MCF 10A (cell line): ENCODE measurements around the gene TECPR1. TPM values are rescaled to one million over a fixed set of nuclear protein-coding genes. Genes with fewer than 3 reads are reported as not detected.
"Not testable (repeated sequence)": the region's sequence is repeated elsewhere in the genome, so short reads cannot be mapped to it uniquely, and the experiment has no call there.

Source experiments
- BruUV-seq: library from RNA; stranded (reverse); fragments of 400-500 nt; replicated peaks from 2 replicates; lab custom pipeline; 2021; lab: Mats Ljungman, UMichigan
- CTCF ChIA-PET: fragments of 300-600 bp; sonication (Branson Sonifier 250); formaldehyde crosslinking; extraction: SDS; loops from one replicate; lab custom pipeline; 2021; ENCODE audit warnings: antibody characterized with exemption, inconsistent platforms; lab: Yijun Ruan, JAX
- POLR2A ChIA-PET: fragments of 300-600, 350-650 bp; sonication (Branson Sonifier 250); formaldehyde crosslinking; extraction: SDS; loops from one replicate; lab custom pipeline; 2020; ENCODE audit warnings: antibody characterized with exemption, inconsistent platforms; lab: Yijun Ruan, JAX
- DNase-seq: peaks from one replicate; pipeline ENCODE4 v3.0.0-alpha.2; 2018; ENCODE audit not compliant: unreplicated experiment
- H3K27ac Mint-ChIP-seq: one replicate; pipeline ENCODE4 v1.8.0; 2022; ENCODE audit warnings: mild to moderate bottlenecking, low read depth, mixed read lengths; ENCODE audit not compliant: unreplicated experiment
- H3K27me3 Mint-ChIP-seq: one replicate; pipeline ENCODE4 v1.8.0; 2022; ENCODE audit warnings: mixed read lengths; ENCODE audit not compliant: insufficient read depth, unreplicated experiment
- H3K36me3 Mint-ChIP-seq: one replicate; pipeline ENCODE4 v1.8.0; 2022; ENCODE audit warnings: mild to moderate bottlenecking, moderate library complexity, mixed read lengths; ENCODE audit not compliant: insufficient read depth, unreplicated experiment
- H3K4me1 Mint-ChIP-seq: one replicate; pipeline ENCODE4 v1.8.0; 2022; ENCODE audit warnings: mixed read lengths; ENCODE audit not compliant: insufficient read depth, unreplicated experiment
- H3K4me3 Mint-ChIP-seq: one replicate; pipeline ENCODE4 v1.8.0; 2022; ENCODE audit warnings: mild to moderate bottlenecking, moderate library complexity, mixed read lengths; ENCODE audit not compliant: unreplicated experiment
- H3K9me3 Mint-ChIP-seq: one replicate; pipeline ENCODE4 v1.8.0; 2022; ENCODE audit warnings: mixed read lengths; ENCODE audit not compliant: unreplicated experiment
- CTCF ChIP-seq: fragments of 200-600 bp; IDR thresholded peaks from one replicate; pipeline ENCODE4 v1.8.0; 2022; ENCODE audit warnings: antibody characterized with exemption, mild to moderate bottlenecking; ENCODE audit not compliant: unreplicated experiment
- intact Hi-C: fragments of 100-400 bp; cut with micrococcal nuclease; formaldehyde crosslinking; loops from 2 replicates; pipeline ENCODE4 v1.14.1; 2022
- total RNA-seq: library from RNA; stranded (reverse); gene quantifications from 2 replicates; pipeline ENCODE4 v1.2.3, GENCODE V29; 2022

TECPR1 gene
- total RNA-seq, 1 experiment from 2014 or later: 15.4 TPM

- no peaks in the 10 kb centered on the region for H3K27me3 Mint-ChIP-seq
- H3K9me3 Mint-ChIP-seq: no peaks in the 10 kb centered on the region
- TF ChIP-seq CTCF: no peak
- no peak overlapping the region for H3K27ac Mint-ChIP-seq
- no peak for DNase-seq
- no peaks in the 10 kb centered on the region for H3K4me1 Mint-ChIP-seq
- BruUV-seq: no TSS peak
- H3K36me3 Mint-ChIP-seq: peaks cover 6% of the 10 kb centered on the region
- no peak overlapping the region for H3K4me3 Mint-ChIP-seq
- intact Hi-C loops: no loop called here
- ChIA-PET POLR2A (no interaction called here), CTCF (interaction anchor here (0.6 kb wide), 1 partner anchor 19 kb away, joined by 3 read pairs; no protein-coding TSS in a partner anchor)
Measured at GRCh38 chr7:98221611-98222532, 30.2 kb downstream of the TECPR1 start.

- H3K4me3 Mint-ChIP-seq, DNase-seq, CTCF ChIA-PET, H3K9me3 Mint-ChIP-seq, intact Hi-C loops, H3K27me3 Mint-ChIP-seq, H3K4me1 Mint-ChIP-seq, BruUV-seq, H3K27ac Mint-ChIP-seq: not testable (repeated sequence)
- H3K36me3 Mint-ChIP-seq: peaks cover 10% of the 10 kb centered on the region
- POLR2A ChIA-PET: interaction anchor here (0.7 to 0.8 kb wide), 2 partner anchors 67 to 1776 kb away, joined by 3 read pairs; no protein-coding TSS in a partner anchor
Measured at GRCh38 chr7:98219382-98219781, 32.6 kb downstream of the TECPR1 start.

GRCh38 chr7:98217623-98218582 is 34.1 kb downstream of the TECPR1 start:
- intact Hi-C loops: no loop called here
- ChIA-PET CTCF (interaction anchor here (0.7 to 0.8 kb wide), 2 partner anchors 49 to 1217 kb away, joined by 3 read pairs; no protein-coding TSS in a partner anchor), POLR2A (no interaction called here)
- Mint-ChIP-seq H3K36me3 (peaks cover 10% of the 10 kb centered on the region), H3K4me3 (no peak overlapping the region), H3K9me3 (no peaks in the 10 kb centered on the region), H3K27me3 (no peaks in the 10 kb centered on the region), H3K4me1 (no peaks in the 10 kb centered on the region), H3K27ac (no peak overlapping the region)
- no peak for TF ChIP-seq CTCF
- DNase-seq: no peak
- no TSS peak for BruUV-seq

- POLR2A ChIA-PET: no interaction called here
- DNase-seq: no peak
- H3K36me3 Mint-ChIP-seq: peaks cover 10% of the 10 kb centered on the region
- H3K4me3 Mint-ChIP-seq: no peak overlapping the region
- intact Hi-C loops: no loop called here
- H3K27me3 Mint-ChIP-seq: no peaks in the 10 kb centered on the region
- H3K4me1 Mint-ChIP-seq: no peaks in the 10 kb centered on the region
- no TSS peak for BruUV-seq
- CTCF ChIA-PET: interaction anchor here (0.7 kb wide), 1 partner anchor 1218 kb away, joined by 3 read pairs; no protein-coding TSS in a partner anchor
- no peaks in the 10 kb centered on the region for H3K9me3 Mint-ChIP-seq
- TF ChIP-seq CTCF: no peak
- H3K27ac Mint-ChIP-seq: no peak overlapping the region
Measured at GRCh38 chr7:98216941-98217622, 35.0 kb downstream of the TECPR1 start.
